Lower leg skin (tissue), 4 donors: Measurements from ENCODE around the gene GHSR. TPM values are rescaled to one million over a fixed set of nuclear protein-coding genes. Genes with fewer than 3 reads are reported as not detected.

Source experiments
- DNase-seq, 2 donors: peaks; one replicate each; pipeline ENCODE4 v3.0.0-alpha.2; 2019; ENCODE audit warnings: low spot score in 2 of 2
- H3K4me3 ChIP-seq: fragments of 200-600 bp; sonication (generic); 2 replicates; pipeline ENCODE4 v1.5.1; 2017; ENCODE audit warnings: mild to moderate bottlenecking, low read depth; ENCODE audit not compliant: poor library complexity, severe bottlenecking
- CTCF ChIP-seq, 3 donors: fragments of 450-650 bp; IDR thresholded peaks; one replicate each; pipeline ENCODE4 v1.5.1; 2016; ENCODE audit warnings: antibody characterized with exemption in 3 of 3, mild to moderate bottlenecking in 3 of 3, moderate library complexity in 2 of 3
- POLR2A ChIP-seq, 2 donors: fragments of 450-650 bp; IDR thresholded peaks; one replicate each; pipeline ENCODE4 v1.6.1; 2016 to 2017; ENCODE audit warnings: antibody characterized with exemption in 2 of 2, mild to moderate bottlenecking in 1 of 2, moderate library complexity in 1 of 2
- WGBS, 2 donors: methylation state at CpG; one replicate each; pipeline ENCODE4 v1.1.5; 2018; 5-methylcytosine and 5-hydroxymethylcytosine counted together
- intact Hi-C: fragments of 100-400 bp; cut with DNase I; formaldehyde crosslinking; loops from one replicate; pipeline ENCODE4 v1.15.0; 2023; ENCODE audit warnings: low total_unique reads
- total RNA-seq, 4 donors: library from RNA; depleted of rRNA; stranded (reverse); fragments of >200 nt; gene quantifications; one replicate each; pipeline ENCODE4 v1.1.0, GENCODE V29; 2016

GHSR gene
- total RNA-seq, 4 donors from 2014 or later = not detected

GRCh38 chr3:172444821-172445220 lies 3.4 kb downstream of the GHSR start:
- no peak for DNase-seq
- intact Hi-C loops = no loop called here
- no peak overlapping the region for H3K4me3 ChIP-seq
- 82 to 89% methylated on average over 6 of the region's 6 CpGs for WGBS, 2 donors
- no peak for TF ChIP-seq POLR2A (IDR thresholded peaks at IDR 0.05)
- TF ChIP-seq CTCF (IDR thresholded peaks at IDR 0.05) = no peak

- intact Hi-C loops = no loop called here
- DNase-seq = no peak
- no peak overlapping the region for H3K4me3 ChIP-seq
- TF ChIP-seq CTCF (IDR thresholded peaks at IDR 0.05) (no peak), POLR2A (IDR thresholded peaks at IDR 0.05) (no peak)
- WGBS, 2 donors = 79 to 87% methylated on average over 1 of the region's 1 CpG
Measured at GRCh38 chr3:172442606-172443005, 5.7 kb downstream of the GHSR start.

DNA sequence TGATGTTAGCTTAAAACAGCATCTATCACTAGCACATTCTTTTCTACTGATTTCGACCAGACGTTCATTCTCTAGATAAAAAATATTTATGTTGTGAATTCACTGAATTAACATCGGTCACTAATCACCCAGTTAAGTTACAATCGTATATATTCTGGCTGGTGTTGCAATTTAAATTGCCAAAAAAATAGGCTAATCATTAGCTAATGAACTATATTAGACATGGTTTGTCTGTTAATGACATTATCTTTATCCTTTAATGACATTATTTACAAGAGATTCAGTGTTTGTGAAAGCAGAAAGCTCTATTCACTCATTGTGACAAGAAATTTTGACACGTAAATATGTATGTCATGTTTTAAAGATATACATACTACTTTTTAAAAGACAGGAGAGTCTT lies 6.7 kb downstream of the GHSR start:
- WGBS, 2 donors = 77 to 78% methylated on average over 5 of the region's 5 CpGs
- TF ChIP-seq POLR2A (IDR thresholded peaks at IDR 0.05) = no peak
- no peak for TF ChIP-seq CTCF (IDR thresholded peaks at IDR 0.05)
- no peak overlapping the region for H3K4me3 ChIP-seq
- DNase-seq = no peak
- intact Hi-C loops = no loop called here

- TF ChIP-seq POLR2A (IDR thresholded peaks at IDR 0.05) (no peak), CTCF (IDR thresholded peaks at IDR 0.05) (no peak)
- intact Hi-C loops = no loop called here
- 51 to 56% methylated on average over 4 of the region's 4 CpGs for WGBS, 2 donors
- H3K4me3 ChIP-seq = no peak overlapping the region
- no peak for DNase-seq
Measured at GRCh38 chr3:172438186-172438585, 10.1 kb downstream of the GHSR start.

- DNase-seq = no peak
- intact Hi-C loops = no loop called here
- TF ChIP-seq POLR2A (IDR thresholded peaks at IDR 0.05) (no peak), CTCF (IDR thresholded peaks at IDR 0.05) (no peak)
- no peak overlapping the region for H3K4me3 ChIP-seq
Measured at GRCh38 chr3:172437713-172438112, 10.5 kb downstream of the GHSR start.

GRCh38 chr3:172415323-172415722 lies 32.9 kb downstream of the GHSR start:
- no peak for DNase-seq
- intact Hi-C loops = no loop called here
- TF ChIP-seq POLR2A (IDR thresholded peaks at IDR 0.05) = no peak
- no peak for TF ChIP-seq CTCF (IDR thresholded peaks at IDR 0.05)
- H3K4me3 ChIP-seq = no peak overlapping the region
- WGBS, 2 donors = 70 to 75% methylated on average over 5 of the region's 5 CpGs
